Mammary epithelial cell (primary cell): ENCODE results near the gene ZNF783.

Experiments
- CTCF ChIP-seq, 2 donors: IDR thresholded peaks in 1 of 2; conservative IDR thresholded peaks in 1 of 2; 2 replicates each; pipeline ENCODE4 v1.5.1; 2011 to 2012; ENCODE audit warnings: inconsistent platforms in 2 of 2, low read length in 2 of 2, mild to moderate bottlenecking in 2 of 2, control low read depth in 1 of 2, low read depth in 1 of 2; ENCODE audit not compliant: insufficient read depth in 1 of 2; ENCODE audit errors: extremely low read depth in 1 of 2
- EZH2 ChIP-seq: IDR thresholded peaks from 2 replicates; pipeline ENCODE4 v1.6.1; 2012; ENCODE audit warnings: low read length, inconsistent platforms, borderline replicate concordance

- TF ChIP-seq CTCF (conservative IDR thresholded peaks at IDR 0.05 in 1 of 2, IDR thresholded peaks at IDR 0.05 in 1 of 2; ENCODE audit: extremely low read depth in 1 of 2, insufficient read depth in 1 of 2, low read depth in 1 of 2, low read length in 2 of 2) (no peak), EZH2 (no peak)
Measured at GRCh38 chr7:149254181-149254858, 7.7 kb upstream of the ZNF783 start.
